Spleen (tissue), 7 donors: ENCODE data around the gene NIPBL.

Experiments used
- POLR2A ChIP-seq, 3 donors: fragments of 450-650 bp; IDR thresholded peaks; one replicate each; pipeline ENCODE4 v1.5.1; 2017; ENCODE audit warnings: antibody characterized with exemption in 3 of 3, mild to moderate bottlenecking in 1 of 3
- POLR2AphosphoS5 ChIP-seq, 3 donors: sonication (generic); formaldehyde crosslinking; IDR thresholded peaks; one replicate each; pipeline ENCODE4 v1.5.1; 2017; ENCODE audit warnings: antibody characterized with exemption in 3 of 3
- TF ChIP-seq, protein P1 (sequence below), 11 experiments: fragments of 200-600 bp in 7 of 11; fragments of 450-650 bp in 4 of 11; sonication (generic) in 4 of 11; IDR thresholded peaks in 8 of 11; conservative IDR thresholded peaks in 3 of 11; 1 replicate in 7 of 11; 2 replicates in 4 of 11; pipeline versions ENCODE4 v1.4.0 to v1.8.0; 2016 to 2021; ENCODE audit warnings: antibody characterized with exemption in 11 of 11, inconsistent platforms in 4 of 11, mild to moderate bottlenecking in 1 of 11
- donor health status: DM: no; HTN: no; CAD: no; lungs with moderate emphysema.
- donor health status: DM: no; HTN: no; CAD: no.
- donor health status: DM: no; HTN: no; CAD: no.

DNA sequence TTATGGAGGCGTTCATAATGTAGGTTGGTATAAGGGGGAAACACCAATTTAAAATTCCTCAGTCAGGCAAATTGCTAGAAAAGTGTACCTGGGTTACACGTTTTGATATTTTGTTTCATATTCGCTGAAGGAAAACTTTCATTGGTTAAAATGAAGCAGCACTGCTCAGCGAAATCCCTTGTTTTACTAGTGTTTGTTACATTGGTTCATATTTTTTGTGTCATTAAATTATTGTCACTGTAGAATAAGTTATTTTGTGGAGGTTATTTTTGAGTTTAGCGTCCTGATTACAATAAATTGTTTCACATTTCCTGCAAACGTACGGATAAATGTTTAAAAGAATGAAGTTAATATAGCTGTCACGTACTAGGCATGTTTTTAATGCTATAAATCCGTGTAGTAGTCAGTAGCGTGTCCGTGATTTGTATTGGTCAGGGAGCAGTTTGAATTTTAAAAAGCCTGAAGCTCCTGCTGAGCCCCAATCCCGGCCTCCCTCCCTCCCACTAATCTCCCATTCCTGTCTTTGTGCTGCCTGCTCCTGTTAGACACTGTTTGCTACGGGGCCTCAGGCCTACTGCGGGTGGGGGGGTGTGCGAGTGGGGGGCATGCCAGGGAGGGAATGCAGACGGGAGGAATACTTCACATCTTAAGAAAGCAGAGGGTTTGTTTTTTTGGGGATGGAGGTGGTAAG is 2.0 kb downstream of the NIPBL start:
- TF ChIP-seq, protein P1, sequence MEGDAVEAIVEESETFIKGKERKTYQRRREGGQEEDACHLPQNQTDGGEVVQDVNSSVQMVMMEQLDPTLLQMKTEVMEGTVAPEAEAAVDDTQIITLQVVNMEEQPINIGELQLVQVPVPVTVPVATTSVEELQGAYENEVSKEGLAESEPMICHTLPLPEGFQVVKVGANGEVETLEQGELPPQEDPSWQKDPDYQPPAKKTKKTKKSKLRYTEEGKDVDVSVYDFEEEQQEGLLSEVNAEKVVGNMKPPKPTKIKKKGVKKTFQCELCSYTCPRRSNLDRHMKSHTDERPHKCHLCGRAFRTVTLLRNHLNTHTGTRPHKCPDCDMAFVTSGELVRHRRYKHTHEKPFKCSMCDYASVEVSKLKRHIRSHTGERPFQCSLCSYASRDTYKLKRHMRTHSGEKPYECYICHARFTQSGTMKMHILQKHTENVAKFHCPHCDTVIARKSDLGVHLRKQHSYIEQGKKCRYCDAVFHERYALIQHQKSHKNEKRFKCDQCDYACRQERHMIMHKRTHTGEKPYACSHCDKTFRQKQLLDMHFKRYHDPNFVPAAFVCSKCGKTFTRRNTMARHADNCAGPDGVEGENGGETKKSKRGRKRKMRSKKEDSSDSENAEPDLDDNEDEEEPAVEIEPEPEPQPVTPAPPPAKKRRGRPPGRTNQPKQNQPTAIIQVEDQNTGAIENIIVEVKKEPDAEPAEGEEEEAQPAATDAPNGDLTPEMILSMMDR (IDR thresholded peaks at IDR 0.05 in 8 of 11, conservative IDR thresholded peaks at IDR 0.05 in 3 of 11) = no peak
- TF ChIP-seq POLR2A (IDR thresholded peaks at IDR 0.05) = no peak
- no peak for TF ChIP-seq POLR2AphosphoS5 (IDR thresholded peaks at IDR 0.05)
